Erythroblast (primary cell): Measurements from ENCODE around the gene GRWD1.

ENCODE experiments used
- DNase-seq, 2 experiments: peaks; one replicate each; lab custom pipeline; 2025; lab: John Stamatoyannopoulos, UW
- GATA1 ChIP-seq: IDR thresholded peaks from 2 replicates; pipeline ENCODE4 v1.6.1; 2011; ENCODE audit warnings: low read depth, mild to moderate bottlenecking, control low read depth, low read length, moderate library complexity
- POLR2A ChIP-seq: IDR thresholded peaks from 2 replicates; pipeline ENCODE4 v1.6.1; 2011; ENCODE audit warnings: mild to moderate bottlenecking, low read length

GRWD1 gene

DNA sequence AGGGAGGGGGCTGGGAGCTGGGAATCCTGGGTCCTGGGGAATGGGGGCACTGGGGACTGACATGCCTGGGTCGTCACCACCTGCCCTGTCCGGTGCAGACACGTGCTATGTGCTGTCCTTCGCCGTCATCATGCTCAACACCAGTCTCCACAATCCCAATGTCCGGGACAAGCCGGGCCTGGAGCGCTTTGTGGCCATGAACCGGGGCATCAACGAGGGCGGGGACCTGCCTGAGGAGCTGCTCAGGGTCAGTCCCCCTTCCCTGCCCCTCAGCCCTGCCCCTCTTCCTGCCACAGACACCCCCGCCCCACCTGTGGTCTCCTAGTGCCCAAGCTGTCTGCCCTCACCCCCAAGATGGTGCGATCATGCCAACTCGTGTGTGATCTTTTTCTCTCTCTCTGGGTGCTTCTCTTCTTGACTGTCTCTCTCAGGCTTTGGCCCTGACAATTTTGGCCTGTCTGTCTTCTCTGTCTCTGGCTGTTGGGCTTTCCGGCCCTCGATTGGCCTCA is 28.4 kb downstream of the GRWD1 start:
- TF ChIP-seq GATA1 (no peak), POLR2A (no peak)
- DNase-seq: no peak

DNA sequence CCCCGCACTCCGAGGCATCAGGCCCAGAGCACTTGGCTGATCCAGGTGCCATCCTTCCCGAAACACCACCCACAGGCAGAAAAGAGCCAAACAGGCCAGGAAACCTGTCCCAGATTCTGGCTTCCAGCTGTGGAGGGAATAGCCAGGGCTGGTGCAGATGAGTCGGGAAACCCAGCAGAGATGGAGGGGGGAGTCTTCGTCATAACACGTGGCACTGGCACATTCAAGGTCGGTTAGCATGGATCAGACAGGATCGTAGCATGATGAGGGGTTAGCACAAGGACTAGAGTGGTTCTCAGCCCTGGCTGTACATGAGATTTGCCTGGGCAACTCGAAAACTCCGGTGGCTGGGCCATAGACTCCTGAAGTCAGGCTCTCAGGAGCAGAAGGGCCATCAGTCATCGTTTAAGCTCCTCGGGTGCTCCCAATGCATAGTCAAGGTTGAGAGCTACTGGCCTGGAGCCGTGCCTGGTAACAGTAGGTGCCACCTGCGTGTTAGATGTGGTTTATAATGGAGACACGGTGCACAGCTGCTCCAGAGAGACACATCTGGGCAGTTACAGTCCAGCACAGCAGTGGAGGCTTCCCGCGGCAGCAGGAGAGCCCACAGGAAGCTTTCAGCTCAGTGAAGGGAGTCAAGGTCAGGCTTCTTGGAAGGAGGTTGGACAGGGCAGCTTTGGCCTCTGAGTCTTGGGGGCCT is 29.7 kb downstream of the GRWD1 start:
- no peak for DNase-seq
- no peak for TF ChIP-seq GATA1
- TF ChIP-seq POLR2A: no peak

DNA sequence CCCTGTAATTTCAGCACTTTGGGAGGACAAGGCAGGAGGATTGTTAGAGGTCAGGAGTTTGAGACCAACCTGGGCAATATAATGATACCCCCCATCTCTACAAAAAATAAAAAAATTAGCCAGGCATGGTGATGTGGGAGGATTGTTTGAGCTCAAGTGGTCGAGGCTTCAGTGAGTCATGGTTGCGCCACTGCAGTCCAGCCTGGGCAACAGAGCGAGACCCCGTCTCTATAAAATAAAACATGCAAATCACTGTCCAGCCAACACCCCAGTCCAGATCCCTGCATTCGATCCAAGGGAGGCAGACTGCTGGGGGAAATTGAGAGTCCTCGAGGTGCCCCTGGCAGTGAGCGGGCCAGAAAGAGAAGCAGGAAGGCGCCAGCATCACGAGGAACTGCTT is 30.4 kb downstream of the GRWD1 start:
- no peak for DNase-seq
- TF ChIP-seq POLR2A: no peak
- TF ChIP-seq GATA1: no peak

DNA sequence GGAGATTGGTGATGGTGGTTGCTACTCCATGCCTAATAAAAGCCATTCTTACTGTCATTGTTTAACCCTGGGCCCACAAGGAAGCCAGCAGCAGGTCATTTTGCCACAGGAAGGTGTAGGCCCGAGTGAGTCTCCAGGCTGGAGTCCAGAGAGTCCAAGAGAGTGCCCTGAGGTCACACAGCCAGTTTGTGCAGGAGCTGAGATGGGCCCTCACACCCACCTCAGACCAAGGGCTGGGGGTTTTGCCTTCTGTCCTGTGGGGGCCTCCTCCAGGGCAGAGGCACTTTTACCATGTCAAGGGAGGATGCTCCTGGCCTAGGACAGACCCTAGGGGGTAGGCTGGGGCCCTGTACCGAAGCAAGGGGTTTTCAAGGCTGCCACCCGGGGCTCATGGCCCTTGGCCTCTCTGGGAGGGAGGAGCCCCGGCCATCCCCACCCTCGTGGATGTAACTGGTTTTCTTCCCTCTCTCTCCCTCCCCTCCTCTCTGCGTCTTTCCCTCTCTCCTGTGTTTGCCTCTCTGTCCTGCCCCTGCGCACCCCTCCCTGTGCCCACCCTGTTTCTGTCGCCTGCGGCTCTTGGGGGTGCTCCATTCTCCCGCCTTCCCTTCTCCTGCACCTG is 31.4 kb downstream of the GRWD1 start:
- no peak for DNase-seq
- TF ChIP-seq POLR2A: no peak
- no peak for TF ChIP-seq GATA1

DNA sequence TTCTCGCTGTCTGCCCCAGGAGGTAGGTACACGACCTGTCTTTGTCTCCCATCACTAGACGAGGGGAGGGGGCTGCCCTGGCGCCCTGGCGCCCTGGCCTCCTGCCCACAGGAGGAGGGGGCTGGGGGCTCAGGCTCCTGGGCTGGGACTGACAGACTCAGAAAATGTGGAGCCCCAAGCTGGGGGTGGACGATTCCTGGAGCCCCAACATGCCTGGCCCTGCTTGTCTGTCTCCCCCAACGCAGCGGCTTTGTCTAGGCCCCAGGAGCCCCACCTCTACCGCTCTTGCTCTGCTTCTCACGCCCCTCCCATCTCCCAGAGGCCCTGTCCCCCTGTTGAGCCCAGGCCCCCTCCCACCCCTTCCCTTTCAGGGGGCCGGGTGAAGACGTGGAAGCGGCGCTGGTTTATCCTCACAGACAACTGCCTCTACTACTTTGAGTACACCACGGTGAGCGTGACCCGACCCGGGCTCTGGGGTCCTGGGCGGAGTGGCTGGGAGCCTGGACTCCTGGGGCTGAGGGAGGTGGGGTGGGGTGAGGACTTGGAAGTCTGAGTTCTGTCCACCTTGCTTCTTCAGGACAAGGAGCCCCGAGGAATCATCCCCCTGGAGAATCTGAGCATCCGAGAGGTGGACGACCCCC is 32.0 kb downstream of the GRWD1 start:
- no peak for DNase-seq
- TF ChIP-seq POLR2A (no peak), GATA1 (no peak)

DNA sequence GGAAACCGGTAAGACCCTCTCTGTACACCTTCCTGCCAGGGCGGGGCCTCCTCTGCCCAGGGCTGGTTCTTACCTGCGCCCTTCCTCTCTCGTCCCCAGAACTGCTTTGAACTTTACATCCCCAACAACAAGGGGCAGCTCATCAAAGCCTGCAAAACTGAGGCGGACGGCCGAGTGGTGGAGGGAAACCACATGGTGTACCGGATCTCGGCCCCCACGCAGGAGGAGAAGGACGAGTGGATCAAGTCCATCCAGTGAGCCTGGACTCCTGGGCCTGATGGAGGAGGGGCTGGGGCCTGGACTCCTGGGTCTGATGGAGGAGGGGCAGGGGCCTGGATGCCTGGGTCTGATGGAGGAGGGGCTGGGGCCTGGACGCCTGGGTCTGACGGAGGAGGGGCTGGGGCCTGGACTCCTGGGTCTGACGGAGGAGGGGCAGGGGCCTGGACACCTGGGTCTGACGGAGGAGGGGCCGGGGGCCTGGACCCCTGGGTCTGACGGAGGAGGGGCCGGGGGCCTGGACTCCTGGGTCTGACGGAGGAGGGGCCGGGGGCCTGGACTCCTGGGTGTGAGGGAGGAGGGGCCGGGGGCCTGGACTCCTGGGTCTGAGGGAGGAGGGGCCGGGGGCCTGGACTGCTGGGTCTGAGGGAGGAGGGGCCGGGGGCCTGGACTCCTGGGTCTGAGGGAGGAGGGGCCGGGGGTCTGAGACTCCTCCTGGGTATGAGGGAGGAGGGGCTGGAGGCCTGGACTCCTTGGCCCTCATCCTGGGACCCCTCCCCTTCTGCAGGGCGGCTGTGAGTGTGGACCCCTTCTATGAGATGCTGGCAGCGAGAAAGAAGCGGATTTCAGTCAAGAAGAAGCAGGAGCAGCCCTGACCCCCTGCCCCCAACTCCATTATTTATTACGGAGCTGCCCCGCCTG is 32.8 kb downstream of the GRWD1 start:
- no peak for DNase-seq
- TF ChIP-seq POLR2A (no peak), GATA1 (no peak)

DNA sequence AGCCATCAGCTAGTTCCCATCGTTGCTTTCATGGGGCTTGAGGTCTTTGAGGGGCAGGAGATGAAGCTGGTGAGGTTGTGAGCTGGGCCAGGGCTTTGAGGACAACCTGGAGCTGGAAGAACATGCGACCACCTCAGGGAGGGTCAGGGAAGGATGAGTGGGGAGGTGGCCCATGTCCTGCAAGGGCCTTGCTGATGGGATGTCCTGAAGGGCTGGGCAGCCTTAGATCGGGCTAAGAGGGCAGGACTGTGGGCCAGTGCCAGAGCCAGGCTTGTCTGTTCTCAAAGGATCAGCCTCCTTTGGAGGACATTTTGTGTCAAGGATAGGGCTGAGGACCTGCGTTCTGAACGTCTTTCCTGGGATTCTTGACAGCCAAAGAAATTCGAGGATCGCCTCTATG is 33.9 kb downstream of the GRWD1 start:
- DNase-seq: no peak
- TF ChIP-seq POLR2A: no peak
- TF ChIP-seq GATA1: no peak

DNA sequence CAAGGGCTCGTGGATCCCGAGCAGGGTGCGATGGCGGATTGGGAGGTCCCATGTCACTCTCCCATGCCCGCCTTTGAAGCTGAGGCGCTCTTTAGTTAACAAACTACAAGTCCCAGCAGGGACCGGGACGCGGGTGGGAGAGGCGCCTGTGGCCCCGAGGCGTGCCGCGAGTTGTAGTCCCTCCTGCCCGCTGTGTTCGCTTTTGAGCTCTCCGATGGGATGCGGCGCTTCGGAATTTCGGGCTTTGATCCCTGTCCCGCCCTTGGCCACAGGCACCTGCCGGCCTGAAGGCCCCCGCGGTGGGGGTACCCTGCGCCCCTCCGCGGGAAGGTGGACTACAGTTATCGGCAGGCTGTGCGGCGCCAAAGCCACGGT is 34.4 kb downstream of the GRWD1 start:
- no peak for DNase-seq

DNA sequence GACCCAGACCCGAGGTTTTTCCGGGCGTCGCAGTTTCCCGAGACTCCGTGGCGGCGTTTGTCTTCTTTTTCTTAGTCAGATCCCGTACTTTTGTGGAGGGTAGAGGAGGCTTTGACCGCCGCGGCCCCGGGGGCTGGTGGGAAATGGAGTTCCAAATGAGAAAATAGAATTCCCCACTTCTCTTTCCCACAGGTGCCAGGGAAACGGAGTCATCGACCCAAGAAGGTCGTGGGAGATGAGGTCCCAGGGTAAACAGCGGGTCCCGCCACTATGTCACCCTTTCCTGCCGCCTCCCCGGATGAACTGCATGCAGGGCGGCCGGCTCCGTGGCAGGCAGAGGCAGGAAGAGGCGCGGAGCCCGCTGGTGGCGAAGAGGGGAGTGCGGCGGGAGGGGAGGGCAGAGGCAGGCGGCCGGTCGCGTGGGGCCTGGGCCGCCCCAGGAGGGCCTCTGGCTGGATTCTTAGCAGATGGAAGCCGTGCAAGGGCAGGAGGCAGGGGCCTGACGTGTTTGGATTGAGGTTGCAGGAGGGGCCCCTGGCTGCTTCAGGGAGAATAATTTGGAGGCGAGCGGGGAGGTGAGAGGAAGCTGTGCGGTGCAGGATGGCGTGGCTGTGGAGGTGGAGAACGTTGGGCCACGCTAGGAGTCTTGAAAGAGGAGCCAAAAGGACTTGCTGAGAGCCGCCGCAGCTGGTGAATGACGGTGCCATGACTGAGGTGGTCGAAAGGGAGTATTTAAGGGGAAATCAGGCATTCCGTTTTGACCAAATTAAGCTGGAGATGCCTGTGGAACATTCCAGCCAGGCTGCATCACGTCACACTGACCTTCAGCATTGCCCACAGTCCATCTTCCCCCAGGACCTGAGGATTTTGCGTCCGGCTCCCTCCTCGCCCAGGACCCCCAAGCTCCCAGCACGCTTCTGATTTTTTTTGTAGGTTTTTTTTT is 35.0 kb downstream of the GRWD1 start:
- no peak for DNase-seq
- TF ChIP-seq POLR2A: peak; percentile 8
- no peak for TF ChIP-seq GATA1

More for the DNA sequence above, 34.4 kb downstream of the GRWD1 start:
- TF ChIP-seq POLR2A: no peak
- no peak for TF ChIP-seq GATA1

DNA sequence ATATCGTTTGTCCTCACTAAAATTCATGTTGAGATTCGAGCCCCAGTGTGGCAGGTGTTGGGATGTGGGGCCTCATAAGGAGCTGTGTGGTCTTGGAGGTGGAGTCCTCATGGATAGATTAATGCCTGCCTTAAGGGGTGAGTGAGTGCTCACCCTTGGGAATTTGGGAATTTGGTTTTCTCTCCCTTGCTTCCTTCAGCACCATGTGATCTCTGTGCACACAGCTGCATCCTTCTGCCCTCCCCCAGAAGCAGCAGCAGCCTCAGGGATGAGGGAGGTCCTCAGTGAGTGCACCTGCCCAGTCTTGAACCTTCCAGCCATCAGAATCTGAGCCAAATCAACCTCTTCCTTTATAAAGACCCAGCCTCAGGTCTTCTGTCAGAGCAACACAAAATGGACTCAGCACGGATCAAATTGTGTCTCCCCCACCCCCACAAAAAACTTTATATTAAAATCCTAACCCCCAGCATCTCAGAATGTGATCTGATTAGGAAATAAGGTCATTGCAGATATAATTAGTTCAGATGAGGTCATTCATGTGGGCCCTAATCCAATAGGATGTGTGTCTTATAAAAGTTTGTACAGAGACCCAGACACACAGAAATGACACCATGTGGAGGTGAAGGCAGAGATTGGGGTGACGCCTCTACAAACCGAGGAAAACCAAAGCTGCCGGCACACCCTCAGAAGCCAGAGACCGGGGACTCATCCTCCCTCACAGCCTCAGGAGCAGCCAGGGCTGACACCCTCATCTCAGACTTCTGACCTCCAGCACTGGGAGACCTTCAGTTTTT is 36.3 kb downstream of the GRWD1 start:
- no peak for TF ChIP-seq POLR2A
- TF ChIP-seq GATA1: no peak
- DNase-seq: no peak

DNA sequence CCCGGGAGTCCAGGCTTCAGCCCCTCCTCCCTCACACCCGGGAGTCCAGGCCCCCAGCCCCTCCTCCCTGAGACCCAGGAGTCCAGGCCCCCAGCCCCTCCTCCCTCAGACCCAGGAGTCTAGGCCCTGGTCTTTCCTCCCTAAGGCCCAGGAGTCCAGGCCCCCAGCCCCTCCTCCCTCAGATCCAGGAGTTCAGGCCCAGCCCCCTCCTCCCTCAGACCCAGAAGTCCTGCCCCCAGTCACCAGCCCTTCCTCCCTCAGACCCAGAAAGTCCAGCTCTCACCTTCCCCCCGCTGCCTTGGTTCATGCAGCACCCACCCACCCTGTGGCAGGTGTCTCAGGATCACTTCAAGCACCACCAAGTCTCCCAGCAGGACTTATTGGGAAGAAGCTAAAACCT is 37.5 kb downstream of the GRWD1 start:
- DNase-seq: no peak
- no peak for TF ChIP-seq GATA1
- TF ChIP-seq POLR2A: no peak
